IMR-90 (cell line): ENCODE data around the gene GLCE. TPM values are rescaled to one million over a fixed set of nuclear protein-coding genes. Genes with fewer than 3 reads are reported as not detected.

Experiments
- ATAC-seq: fragments of 200-7000 bp; cut with Tn5 transposase; 2 replicates; pipeline ENCODE4 v1.9.1; 2020; ENCODE audit warnings: low read depth, mild to moderate bottlenecking, moderate library complexity
- BruUV-seq: library from RNA; stranded (reverse); fragments of 400-500 nt; replicated peaks from 2 replicates; lab custom pipeline; 2021; lab: Mats Ljungman, UMichigan
- CTCF ChIA-PET: fragments of 300-600 bp; formaldehyde crosslinking; extraction: SDS; loops from one replicate; lab custom pipeline; 2021; ENCODE audit warnings: antibody characterized with exemption; lab: Yijun Ruan, JAX
- POLR2A ChIA-PET: fragments of 300-600 bp; sonication (Branson Sonifier 250); formaldehyde crosslinking; loops from one replicate; lab custom pipeline; 2022; ENCODE audit warnings: antibody characterized with exemption; ENCODE audit not compliant: unreplicated experiment; lab: Charles Lee
- DNase-seq: peaks from one replicate; pipeline ENCODE4 v3.0.0; 2013
- H2AFZ ChIP-seq: replicated peaks from 2 replicates; pipeline ENCODE3; 2013; ENCODE audit warnings: low read length, mild to moderate bottlenecking; ENCODE audit not compliant: poor library complexity
- H2AK5ac ChIP-seq: 2 replicates; pipeline ENCODE4 v1.6.1; 2013; ENCODE audit warnings: low read depth, low read length, inconsistent platforms
- H2AK9ac ChIP-seq: replicated peaks from 2 replicates; pipeline ENCODE3; 2013; ENCODE audit warnings: mild to moderate bottlenecking, low read depth, low read length, moderate library complexity; ENCODE audit not compliant: poor library complexity
- H2BK120ac ChIP-seq: 2 replicates; pipeline ENCODE4 v1.6.1; 2013; ENCODE audit warnings: low read depth, low read length, inconsistent platforms
- H2BK15ac ChIP-seq: 3 replicates; pipeline ENCODE4 v1.6.1; 2013; ENCODE audit warnings: low read depth, low read length, inconsistent platforms
- H2BK20ac ChIP-seq: 2 replicates; pipeline ENCODE4 v1.6.1; 2013; ENCODE audit warnings: low read depth, mild to moderate bottlenecking, inconsistent platforms, low read length, moderate library complexity
- H2BK5ac ChIP-seq: 2 replicates; pipeline ENCODE4 v1.6.1; 2013; ENCODE audit warnings: mild to moderate bottlenecking, low read depth, low read length, inconsistent platforms; ENCODE audit not compliant: poor library complexity, severe bottlenecking
- H3K14ac ChIP-seq: replicated peaks from 2 replicates; pipeline ENCODE4 v1.6.1; 2013; ENCODE audit warnings: low read depth, low read length, inconsistent platforms
- H3K18ac ChIP-seq: 2 replicates; pipeline ENCODE4 v1.6.1; 2013; ENCODE audit warnings: low read depth, low read length, control low read depth
- H3K23ac ChIP-seq: 2 replicates; pipeline ENCODE4 v1.6.1; 2013; ENCODE audit warnings: low read depth, low read length, inconsistent platforms
- H3K27ac ChIP-seq: 2 replicates; pipeline ENCODE4 v1.5.1; 2013; ENCODE audit warnings: mild to moderate bottlenecking, control low read depth, low read length; ENCODE audit not compliant: insufficient read depth
- H3K27me3 ChIP-seq: 2 replicates; pipeline ENCODE4 v1.6.1; 2013; ENCODE audit warnings: low read length; ENCODE audit not compliant: control insufficient read depth, insufficient read depth
- H3K36me3 ChIP-seq: 2 replicates; pipeline ENCODE4 v1.6.1; 2013; ENCODE audit warnings: low read length, mixed read lengths; ENCODE audit not compliant: control insufficient read depth, insufficient read depth
- H3K4ac ChIP-seq: 2 replicates; pipeline ENCODE4 v1.6.1; 2013; ENCODE audit warnings: low read depth, low read length, inconsistent platforms
- H3K4me1 ChIP-seq: 2 replicates; pipeline ENCODE4 v1.6.1; 2013; ENCODE audit warnings: low read length, mixed read lengths; ENCODE audit not compliant: control insufficient read depth, insufficient read depth
- H3K4me2 ChIP-seq: 2 replicates; pipeline ENCODE4 v1.6.1; 2013; ENCODE audit warnings: low read depth, mild to moderate bottlenecking, control low read depth, low read length, moderate library complexity
- H3K4me3 ChIP-seq: 2 replicates; pipeline ENCODE4 v1.5.1; 2013; ENCODE audit warnings: low read depth, mild to moderate bottlenecking, control low read depth, low read length, moderate library complexity; ENCODE audit not compliant: insufficient read depth
- H3K56ac ChIP-seq: 2 replicates; pipeline ENCODE4 v1.6.1; 2013; ENCODE audit warnings: low read length, inconsistent platforms; ENCODE audit not compliant: insufficient read depth; ENCODE audit errors: extremely low read depth
- H3K79me1 ChIP-seq, 2 experiments: 2 replicates each; pipeline ENCODE4 v1.6.1; 2013; ENCODE audit warnings: low read length in 2 of 2, inconsistent platforms in 1 of 2, low read depth in 1 of 2
- H3K9ac ChIP-seq: 2 replicates; pipeline ENCODE4 v1.6.1; 2013; ENCODE audit warnings: low read depth, low read length, control low read depth
- H3K9me1 ChIP-seq: 2 replicates; pipeline ENCODE4 v1.6.1; 2013; ENCODE audit warnings: low read length, inconsistent platforms; ENCODE audit not compliant: insufficient read depth
- H3K9me3 ChIP-seq: 2 replicates; pipeline ENCODE4 v1.6.1; 2013; ENCODE audit warnings: low read length; ENCODE audit not compliant: control insufficient read depth, insufficient read depth
- H4K20me1 ChIP-seq: 2 replicates; pipeline ENCODE4 v1.6.1; 2013; ENCODE audit warnings: low read length, inconsistent platforms; ENCODE audit not compliant: insufficient read depth
- H4K5ac ChIP-seq: 2 replicates; pipeline ENCODE4 v1.6.1; 2013; ENCODE audit warnings: mild to moderate bottlenecking, low read depth, low read length, control low read depth
- H4K8ac ChIP-seq, 2 experiments: 2 replicates each; pipeline ENCODE4 v1.6.1; 2013; ENCODE audit warnings: low read depth in 2 of 2, low read length in 2 of 2, control low read depth in 1 of 2, inconsistent platforms in 1 of 2
- H4K91ac ChIP-seq: 2 replicates; pipeline ENCODE4 v1.6.1; 2013; ENCODE audit warnings: low read depth, low read length, inconsistent platforms; ENCODE audit not compliant: insufficient read depth
- BHLHE40 ChIP-seq: fragments of 150-350 bp; IDR thresholded peaks from 2 replicates; pipeline ENCODE4 v1.6.1; 2016; ENCODE audit warnings: mild to moderate bottlenecking, low read depth, low read length
- MAFK ChIP-seq: IDR thresholded peaks from 2 replicates; pipeline ENCODE4 v1.6.1; 2012; ENCODE audit warnings: low read depth, low read length, improper control_type of control experiment
- NFE2L2 ChIP-seq: fragments of 150-350 bp; IDR thresholded peaks from 2 replicates; pipeline ENCODE4 v1.6.1; 2016; ENCODE audit warnings: low read depth, mild to moderate bottlenecking, low read length
- RAD21 ChIP-seq: IDR thresholded peaks from 2 replicates; pipeline ENCODE4 v1.6.1; 2012; ENCODE audit warnings: low read length, improper control_type of control experiment
- RCOR1 ChIP-seq: IDR thresholded peaks from 2 replicates; pipeline ENCODE4 v1.6.1; 2012; ENCODE audit warnings: mild to moderate bottlenecking, low read length, improper control_type of control experiment; ENCODE audit not compliant: insufficient replicate concordance
- SMC3 ChIP-seq: fragments of 150-350 bp; IDR thresholded peaks from 2 replicates; pipeline ENCODE4 v1.6.1; 2016; ENCODE audit warnings: low read depth, mild to moderate bottlenecking, antibody characterized with exemption, low read length, moderate library complexity
- USF2 ChIP-seq: fragments of 150-350 bp; IDR thresholded peaks from 2 replicates; pipeline ENCODE4 v1.6.1; 2017; ENCODE audit warnings: mild to moderate bottlenecking, antibody characterized with exemption, low read length, low read depth
- WGBS, 2 experiments: methylation state at CpG; one replicate each; pipeline versions ENCODE4 v1.1.5 to v1.1.7; 2013; ENCODE audit warnings: missing lambda C conversion rate in 2 of 2; ENCODE audit not compliant: insufficient read length in 1 of 2; ENCODE audit errors: extremely low coverage in 2 of 2; 5-methylcytosine and 5-hydroxymethylcytosine counted together
- dilution Hi-C: fragments of 300-500 bp; cut with HindIII; formaldehyde crosslinking; loops from one replicate; pipeline ENCODE4 v1.14.3; 2018; ENCODE audit warnings: low sequenced_read_pairs; ENCODE audit not compliant: unreplicated experiment
- in situ Hi-C: fragments of 300-500 bp; cut with MboI; formaldehyde crosslinking; loops from 3 replicates; pipeline ENCODE4 v1.14.3; 2019; ENCODE audit warnings: low sequenced_read_pairs, inconsistent platforms, mixed read lengths
- intact Hi-C: fragments of 100-400 bp; cut with micrococcal nuclease; formaldehyde crosslinking; loops from 2 replicates; pipeline ENCODE4 v1.10.0; 2022
- polyA plus RNA-seq, 3 experiments: library from polyadenylated mRNA; depleted of rRNA; stranded (reverse); fragments of >200 nt; gene quantifications; 2 replicates each; pipeline ENCODE4 v1.2.3, GENCODE V29; 2012; ENCODE audit warnings: low replicate concordance in 1 of 3
- total RNA-seq: library from RNA; depleted of rRNA; stranded (reverse); fragments of >200 nt; gene quantifications from 2 replicates; pipeline ENCODE4 v1.2.3, GENCODE V29; 2012

The GLCE gene
- total and polyA plus RNA-seq, 2 of the 4 experiments (the other 2 are of a cell fraction), result 15.3 to 29.6 TPM

DNA sequence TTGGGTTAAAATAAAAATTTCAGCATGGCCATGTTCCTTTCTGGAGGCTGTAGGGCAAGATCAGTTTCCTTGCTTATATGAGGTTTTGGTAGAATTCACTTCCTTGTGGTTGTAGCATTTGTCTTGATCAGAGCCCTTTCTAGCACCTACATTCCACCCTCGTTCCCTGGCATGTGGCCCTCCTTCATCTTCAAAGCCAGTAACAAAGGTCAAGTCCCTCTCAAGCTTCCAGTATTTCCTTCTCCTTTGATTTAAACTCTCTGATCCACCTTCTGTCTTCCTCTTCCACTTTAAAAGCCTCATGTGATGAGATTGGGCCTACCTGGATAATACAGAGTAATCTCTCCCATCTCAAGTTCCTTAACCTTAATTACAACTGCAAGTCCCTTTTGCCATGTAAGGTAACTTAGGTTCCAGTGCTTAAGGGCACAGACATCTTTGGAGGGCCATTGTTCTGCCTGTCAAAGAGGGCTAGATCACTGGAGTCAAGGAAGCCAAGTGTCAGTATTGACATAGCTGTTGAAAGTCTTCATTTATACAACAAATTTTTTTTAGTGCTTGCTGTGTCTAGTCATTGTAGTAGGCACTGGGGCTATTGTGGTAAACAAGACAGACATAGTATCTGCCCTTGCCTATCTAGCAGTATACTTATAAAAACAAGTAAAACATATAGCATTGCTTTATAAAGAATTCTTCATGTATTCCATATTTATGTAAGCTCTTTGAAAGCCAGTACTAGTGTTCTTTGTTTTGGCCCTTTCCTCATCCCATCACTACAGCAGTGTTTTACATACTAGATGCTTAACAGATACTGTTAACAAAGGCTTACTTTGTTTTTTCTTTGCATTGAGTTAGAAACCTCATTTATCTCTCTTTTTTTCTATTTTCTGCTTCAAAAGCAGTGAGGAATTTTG, 40.7 kb downstream of the GLCE start:
- no peak overlapping the region for H3K4me3 ChIP-seq
- DNase-seq (no peak), ATAC-seq (no peak)
- H3K36me3 ChIP-seq, result peaks cover 3% of the 10 kb centered on the region; the same call in 1 of the 2 replicates
- H2BK20ac ChIP-seq, result no peak overlapping the region
- no peak overlapping the region for H4K8ac ChIP-seq
- POLR2A ChIA-PET, result no interaction called here
- no peak overlapping the region for H3K9ac ChIP-seq
- CTCF ChIA-PET, result no interaction called here
- H2AK9ac ChIP-seq, result no peak overlapping the region
- no peak overlapping the region for H3K4ac ChIP-seq
- H4K5ac ChIP-seq, result no peak overlapping the region
- intact Hi-C loops (no loop called here), in situ Hi-C loops (no loop called here), dilution Hi-C loops (no loop called here)
- H3K9me3 ChIP-seq, result no peaks in the 10 kb centered on the region
- no peak overlapping the region for H3K4me2 ChIP-seq
- no peak overlapping the region for H4K91ac ChIP-seq
- H2AK5ac ChIP-seq, result no peak overlapping the region
- no peak overlapping the region for H2BK120ac ChIP-seq
- H3K56ac ChIP-seq, result no peak overlapping the region
- 100% methylated on average over 1 of the region's 1 CpG; no CpG with 5 or more reads in 1 of the 2 experiments for WGBS, 2 experiments
- H2BK15ac ChIP-seq, result no peak overlapping the region
- H3K27ac ChIP-seq, result no peak overlapping the region
- no peaks in the 10 kb centered on the region for H4K20me1 ChIP-seq
- H3K18ac ChIP-seq, result no peak overlapping the region
- no peaks in the 10 kb centered on the region for H3K27me3 ChIP-seq
- H3K23ac ChIP-seq, result no peak overlapping the region
- TF ChIP-seq RCOR1 (no peak), MAFK (no peak), NFE2L2 (no peak), RAD21 (no peak), BHLHE40 (no peak), SMC3 (no peak), USF2 (no peak)
- H2AFZ ChIP-seq, result no peak overlapping the region
- peaks cover under 1 to 19% of the 10 kb centered on the region in 2 experiments; a peak in 3 of 4 replicates for H3K79me1 ChIP-seq
- H2BK5ac ChIP-seq, result no peak overlapping the region
- no peaks in the 10 kb centered on the region for H3K4me1 ChIP-seq
- no peak overlapping the region for H3K14ac ChIP-seq
- H3K9me1 ChIP-seq, result 0 out of 2 replicates have a peak, but pooled peaks cover under 1% of the 10 kb centered on the region
- BruUV-seq, result no TSS peak
